Glutamatergic neuron (in vitro differentiated cells): ENCODE results near the gene P2RX2. TPM values are rescaled to one million over a fixed set of nuclear protein-coding genes. Genes with fewer than 3 reads are reported as not detected.

Experiments
- DNase-seq: peaks from one replicate; pipeline ENCODE4 v3.0.0; 2022
- H3K27ac Mint-ChIP-seq: one replicate; pipeline ENCODE4 v1.8.0; 2020; ENCODE audit warnings: mild to moderate bottlenecking, mixed read lengths, inconsistent platforms; ENCODE audit not compliant: unreplicated experiment
- H3K27me3 Mint-ChIP-seq: one replicate; pipeline ENCODE4 v1.8.0; 2020; ENCODE audit warnings: mild to moderate bottlenecking, moderate library complexity, mixed read lengths, inconsistent platforms; ENCODE audit not compliant: unreplicated experiment
- H3K36me3 Mint-ChIP-seq: one replicate; pipeline ENCODE4 v1.8.0; 2020; ENCODE audit warnings: mild to moderate bottlenecking, mixed read lengths, inconsistent platforms; ENCODE audit not compliant: unreplicated experiment
- H3K4me1 Mint-ChIP-seq: one replicate; pipeline ENCODE4 v1.8.0; 2020; ENCODE audit warnings: mild to moderate bottlenecking, low read depth, mixed read lengths, inconsistent platforms; ENCODE audit not compliant: unreplicated experiment
- H3K4me3 Mint-ChIP-seq: one replicate; pipeline ENCODE4 v1.8.0; 2020; ENCODE audit warnings: mild to moderate bottlenecking, mixed read lengths, inconsistent platforms; ENCODE audit not compliant: unreplicated experiment
- H3K9me3 Mint-ChIP-seq: one replicate; pipeline ENCODE4 v1.8.0; 2020; ENCODE audit warnings: mild to moderate bottlenecking, moderate library complexity, mixed read lengths, inconsistent platforms; ENCODE audit not compliant: unreplicated experiment
- total RNA-seq: library from RNA; stranded (reverse); fragmentation: NEBNext Ultra II Directional; extraction: Animal tissue kit (Norgen Biotek cat#: 25700); gene quantifications from one replicate; pipeline ENCODE4 v1.2.1, GENCODE V29; 2021; ENCODE audit not compliant: unreplicated experiment
- TF ChIP-seq, protein P1 (sequence below): fragments of 200-600 bp; sonication (generic); IDR thresholded peaks from one replicate; pipeline ENCODE4 v1.5.0; 2021; ENCODE audit not compliant: partially characterized antibody, unreplicated experiment

Gene P2RX2
- total RNA-seq, 1 donor from 2014 or later = 4.1 TPM

DNA sequence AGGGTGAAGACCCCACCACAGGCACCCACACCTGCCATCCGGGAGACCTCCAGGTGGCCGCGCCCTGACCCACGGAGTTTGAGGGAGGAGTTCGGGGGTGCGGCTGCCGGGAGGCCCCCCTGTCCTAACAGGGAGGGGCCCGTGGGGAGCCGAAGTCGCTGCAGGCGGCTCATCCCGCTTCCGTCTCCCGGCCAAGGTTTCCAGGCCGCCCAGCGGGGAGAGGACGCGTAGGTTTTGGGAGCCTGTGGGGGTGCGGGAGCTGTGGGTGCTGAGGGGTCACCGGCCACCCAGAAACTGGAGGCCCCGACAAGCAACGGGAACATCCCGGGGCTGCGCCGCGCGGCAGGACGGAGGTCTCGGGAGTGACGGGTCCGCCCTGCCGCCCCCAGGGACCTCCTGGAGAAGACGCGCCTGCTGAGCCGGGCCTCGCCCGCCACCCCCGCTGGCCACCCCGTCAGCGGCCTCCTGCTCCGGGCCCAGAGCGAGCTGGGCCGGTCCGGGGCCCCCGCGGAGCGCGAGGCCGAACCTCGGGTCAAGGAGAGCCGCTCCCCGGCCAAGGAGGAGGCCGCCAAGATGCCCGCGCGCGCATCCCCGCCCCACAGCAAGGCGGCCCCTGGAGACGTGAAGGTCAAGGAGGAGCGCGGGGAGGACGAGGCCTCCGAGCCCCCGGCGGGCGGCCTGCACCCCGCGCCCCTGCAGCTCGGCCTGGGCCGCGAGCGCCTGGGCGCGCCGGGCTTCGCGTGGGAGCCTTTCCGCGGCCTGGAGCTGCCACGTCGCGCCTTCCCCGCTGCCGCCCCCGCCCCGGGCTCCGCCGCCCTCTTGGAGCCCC is 35.8 kb upstream of the P2RX2 start:
- Mint-ChIP-seq H3K27me3 (peaks cover 30% of the 10 kb centered on the region), H3K27ac (peak overlapping the region; percentile 62), H3K4me3 (peak overlapping the region; percentile 77), H3K36me3 (peaks cover 8% of the 10 kb centered on the region), H3K9me3 (peaks cover 22% of the 10 kb centered on the region), H3K4me1 (peaks cover 2% of the 10 kb centered on the region)
- peak; percentile 70 for DNase-seq
- TF ChIP-seq, protein P1, sequence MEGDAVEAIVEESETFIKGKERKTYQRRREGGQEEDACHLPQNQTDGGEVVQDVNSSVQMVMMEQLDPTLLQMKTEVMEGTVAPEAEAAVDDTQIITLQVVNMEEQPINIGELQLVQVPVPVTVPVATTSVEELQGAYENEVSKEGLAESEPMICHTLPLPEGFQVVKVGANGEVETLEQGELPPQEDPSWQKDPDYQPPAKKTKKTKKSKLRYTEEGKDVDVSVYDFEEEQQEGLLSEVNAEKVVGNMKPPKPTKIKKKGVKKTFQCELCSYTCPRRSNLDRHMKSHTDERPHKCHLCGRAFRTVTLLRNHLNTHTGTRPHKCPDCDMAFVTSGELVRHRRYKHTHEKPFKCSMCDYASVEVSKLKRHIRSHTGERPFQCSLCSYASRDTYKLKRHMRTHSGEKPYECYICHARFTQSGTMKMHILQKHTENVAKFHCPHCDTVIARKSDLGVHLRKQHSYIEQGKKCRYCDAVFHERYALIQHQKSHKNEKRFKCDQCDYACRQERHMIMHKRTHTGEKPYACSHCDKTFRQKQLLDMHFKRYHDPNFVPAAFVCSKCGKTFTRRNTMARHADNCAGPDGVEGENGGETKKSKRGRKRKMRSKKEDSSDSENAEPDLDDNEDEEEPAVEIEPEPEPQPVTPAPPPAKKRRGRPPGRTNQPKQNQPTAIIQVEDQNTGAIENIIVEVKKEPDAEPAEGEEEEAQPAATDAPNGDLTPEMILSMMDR = no peak

DNA sequence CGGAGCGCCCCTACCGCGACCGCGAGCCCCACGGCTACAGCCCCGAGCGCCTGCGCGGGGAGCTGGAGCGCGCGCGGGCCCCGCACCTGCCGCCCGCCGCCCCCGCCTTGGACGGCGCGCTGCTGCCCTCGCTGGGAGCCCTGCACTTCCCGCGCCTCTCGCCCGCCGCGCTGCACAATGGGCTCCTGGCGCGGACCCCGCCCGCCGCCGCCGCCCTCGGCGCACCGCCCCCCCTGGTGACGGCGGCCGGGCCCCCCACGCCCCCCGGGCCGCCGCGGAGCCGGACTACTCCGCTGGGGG is 35.2 kb upstream of the P2RX2 start:
- no peaks in the 10 kb centered on the region for H3K4me1 Mint-ChIP-seq
- peaks cover 5% of the 10 kb centered on the region for H3K36me3 Mint-ChIP-seq
- H3K27ac Mint-ChIP-seq = no peak overlapping the region
- peaks cover 17% of the 10 kb centered on the region for H3K9me3 Mint-ChIP-seq
- peaks cover 26% of the 10 kb centered on the region for H3K27me3 Mint-ChIP-seq
- peak; percentile 67 for DNase-seq
- TF ChIP-seq, protein P1 = no peak
- H3K4me3 Mint-ChIP-seq = no peak overlapping the region

DNA sequence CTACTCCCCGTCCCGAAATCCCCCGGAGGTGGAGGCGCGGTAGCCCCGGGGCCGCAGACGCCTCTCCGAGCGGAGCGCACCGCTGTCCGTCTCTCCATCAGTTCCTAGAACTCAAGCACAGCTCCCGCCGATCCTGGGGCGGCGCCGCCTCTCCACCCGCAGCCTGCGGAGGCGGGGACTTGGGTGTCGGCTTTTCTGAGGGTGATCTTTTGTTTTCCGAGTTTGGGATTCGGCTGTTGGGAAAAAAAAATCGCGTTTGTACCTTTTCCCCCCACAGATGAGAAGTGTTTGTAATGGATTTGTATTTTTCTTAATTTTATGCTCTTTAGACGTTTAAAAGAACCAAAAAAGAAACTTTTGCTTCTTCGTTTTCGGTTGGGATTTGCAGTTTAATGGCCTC is 34.8 kb upstream of the P2RX2 start:
- H3K4me1 Mint-ChIP-seq = no peaks in the 10 kb centered on the region
- peak; percentile 79 for DNase-seq
- H3K27me3 Mint-ChIP-seq = peaks cover 23% of the 10 kb centered on the region
- peak overlapping the region; percentile 90 for H3K4me3 Mint-ChIP-seq
- H3K27ac Mint-ChIP-seq = peak overlapping the region; percentile 90
- TF ChIP-seq, protein P1 = no peak
- peaks cover 16% of the 10 kb centered on the region for H3K9me3 Mint-ChIP-seq
- peaks cover 5% of the 10 kb centered on the region for H3K36me3 Mint-ChIP-seq

DNA sequence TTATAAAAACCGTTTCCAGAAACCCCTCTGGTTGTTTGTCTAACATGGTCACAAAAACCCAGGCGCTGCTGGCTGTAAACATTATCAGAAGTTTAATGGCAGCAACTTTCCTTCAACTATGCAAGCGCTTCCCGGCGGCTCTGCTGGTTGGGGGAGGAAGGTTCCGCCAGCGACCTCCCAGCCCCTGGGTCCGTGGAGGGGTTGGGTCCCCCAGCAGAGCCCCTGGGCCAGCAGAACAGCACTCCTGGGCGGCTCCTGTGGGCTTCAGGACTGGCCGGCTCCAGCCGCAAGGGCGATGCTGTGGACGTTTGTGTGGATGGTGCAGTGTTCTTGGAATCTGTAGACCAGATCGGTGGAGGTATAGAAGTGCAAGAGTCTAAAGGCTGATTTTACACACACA is 34.1 kb upstream of the P2RX2 start:
- Mint-ChIP-seq H3K27me3 (peaks cover 23% of the 10 kb centered on the region), H3K9me3 (peaks cover 10% of the 10 kb centered on the region), H3K36me3 (no peaks in the 10 kb centered on the region), H3K4me3 (peak overlapping the region; percentile 56), H3K27ac (peak overlapping the region; percentile 25), H3K4me1 (no peaks in the 10 kb centered on the region)
- TF ChIP-seq, protein P1 = no peak
- DNase-seq = no peak

DNA sequence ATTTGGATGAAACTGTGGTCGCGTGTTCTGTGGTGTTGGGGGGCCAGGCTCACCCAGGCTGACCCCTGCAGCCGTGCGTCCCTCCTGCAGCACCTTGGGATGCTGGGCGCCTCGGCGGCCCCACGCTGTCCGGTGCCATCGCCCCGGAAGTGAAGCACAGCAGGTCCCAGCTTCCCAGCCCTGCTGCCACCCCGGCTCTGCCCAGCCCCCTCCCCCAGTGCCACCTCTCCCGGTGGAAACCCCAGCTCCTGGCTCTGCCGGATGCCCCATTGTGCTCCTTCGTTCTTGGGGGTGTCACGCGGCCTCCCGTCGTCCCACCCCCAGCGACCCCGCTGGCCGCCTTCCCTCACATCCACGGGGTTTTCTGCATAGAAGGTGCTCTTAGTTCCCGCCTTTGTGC is 33.4 kb upstream of the P2RX2 start:
- no peak overlapping the region for H3K27ac Mint-ChIP-seq
- H3K4me1 Mint-ChIP-seq = no peaks in the 10 kb centered on the region
- no peaks in the 10 kb centered on the region for H3K36me3 Mint-ChIP-seq
- H3K4me3 Mint-ChIP-seq = no peak overlapping the region
- DNase-seq = no peak
- H3K27me3 Mint-ChIP-seq = peaks cover 18% of the 10 kb centered on the region
- peaks cover 7% of the 10 kb centered on the region for H3K9me3 Mint-ChIP-seq
- TF ChIP-seq, protein P1 = no peak
